CD14-positive monocyte (primary cell): ENCODE results near the gene S1PR2. TPM values are rescaled to one million over a fixed set of nuclear protein-coding genes. Genes with fewer than 3 reads are reported as not detected.
A peak's percentile ranks its signal among the peaks of the same experiment; 100 is the strongest.

Experiments used
- DNase-seq, 3 donors: peaks; one replicate each; pipeline ENCODE4 v3.0.0-alpha.2; 2011 to 2022
- H2AFZ ChIP-seq: 2 replicates; pipeline ENCODE4 v1.6.0; 2012; ENCODE audit warnings: mild to moderate bottlenecking, low read depth, low read length, inconsistent platforms; ENCODE audit not compliant: insufficient read depth, poor library complexity, severe bottlenecking
- H3K27ac ChIP-seq, 2 donors: 1 replicate in 1 of 2; 2 replicates in 1 of 2; pipeline ENCODE4 v1.5.1; 2012 to 2013; ENCODE audit warnings: low read length in 2 of 2, control low read depth in 1 of 2, inconsistent platforms in 1 of 2, low read depth in 1 of 2, mild to moderate bottlenecking in 1 of 2
- H3K27me3 ChIP-seq, 2 donors: one replicate each; pipeline versions ENCODE4 v1.6.0 to v1.6.1; 2011 to 2013; ENCODE audit warnings: low read length in 2 of 2; ENCODE audit not compliant: control insufficient read depth in 2 of 2, insufficient read depth in 2 of 2
- H3K36me3 ChIP-seq, 2 donors: replicated peaks in 1 of 2; 1 replicate in 1 of 2; 2 replicates in 1 of 2; pipeline versions ENCODE4 v1.5.1 to v1.6.1; 2012 to 2013; ENCODE audit warnings: low read length in 2 of 2, control low read depth in 1 of 2, inconsistent platforms in 1 of 2, mild to moderate bottlenecking in 1 of 2; ENCODE audit not compliant: insufficient read depth in 2 of 2, control insufficient read depth in 1 of 2
- H3K4me1 ChIP-seq, 2 donors: 1 replicate in 1 of 2; 2 replicates in 1 of 2; pipeline versions ENCODE4 v1.5.1 to v1.6.1; 2012 to 2013; ENCODE audit warnings: low read length in 2 of 2, control low read depth in 1 of 2, inconsistent platforms in 1 of 2, mild to moderate bottlenecking in 1 of 2, moderate library complexity in 1 of 2; ENCODE audit not compliant: insufficient read depth in 2 of 2, control insufficient read depth in 1 of 2
- H3K4me2 ChIP-seq: replicated peaks from 2 replicates; pipeline ENCODE3; 2012; ENCODE audit warnings: low read length, moderate library complexity, mild to moderate bottlenecking; ENCODE audit not compliant: poor library complexity, severe bottlenecking; ENCODE audit errors: extremely low read depth
- H3K4me3 ChIP-seq, 3 experiments: fragments of 200-600 bp in 1 of 3; sonication (generic) in 1 of 3; replicated peaks in 1 of 3; 1 replicate in 2 of 3; 2 replicates in 1 of 3; pipeline ENCODE4 v1.5.1; 2011 to 2013; ENCODE audit warnings: low read length in 3 of 3, mild to moderate bottlenecking in 3 of 3, control low read depth in 2 of 3, low read depth in 2 of 3, inconsistent platforms in 1 of 3, moderate library complexity in 1 of 3
- H3K79me2 ChIP-seq: 2 replicates; pipeline ENCODE4 v1.6.0; 2012; ENCODE audit warnings: mild to moderate bottlenecking, control low read depth, inconsistent platforms, low read length, moderate library complexity; ENCODE audit not compliant: insufficient read depth
- H3K9ac ChIP-seq: 2 replicates; pipeline ENCODE4 v1.6.0; 2017; ENCODE audit warnings: low read length, mild to moderate bottlenecking; ENCODE audit not compliant: insufficient read depth, poor library complexity, severe bottlenecking
- H3K9me3 ChIP-seq, 2 donors: replicated peaks in 1 of 2; 1 replicate in 1 of 2; 2 replicates in 1 of 2; pipeline versions ENCODE4 v1.5.1 to v1.6.1; 2012 to 2013; ENCODE audit warnings: low read length in 2 of 2, control low read depth in 1 of 2; ENCODE audit not compliant: control insufficient read depth in 1 of 2, insufficient read depth in 1 of 2
- H4K20me1 ChIP-seq: 2 replicates; pipeline ENCODE4 v1.6.0; 2012; ENCODE audit warnings: mild to moderate bottlenecking, low read length, control low read depth, moderate library complexity; ENCODE audit not compliant: insufficient read depth
- H3K27ac Mint-ChIP-seq, 7 donors: one replicate each; pipeline ENCODE4 v1.8.0; 2020; ENCODE audit warnings: mild to moderate bottlenecking in 7 of 7, mixed read lengths in 7 of 7, moderate library complexity in 6 of 7, inconsistent platforms in 2 of 7
- H3K27me3 Mint-ChIP-seq, 3 donors: one replicate each; pipeline ENCODE4 v1.8.0; 2021 to 2022; ENCODE audit warnings: low read depth in 3 of 3, mild to moderate bottlenecking in 3 of 3, mixed read lengths in 3 of 3, moderate library complexity in 3 of 3, inconsistent platforms in 1 of 3
- H3K36me3 Mint-ChIP-seq, 2 donors: one replicate each; pipeline ENCODE4 v1.8.0; 2020; ENCODE audit warnings: mixed read lengths in 2 of 2, inconsistent platforms in 1 of 2, mild to moderate bottlenecking in 1 of 2
- H3K4me1 Mint-ChIP-seq: one replicate; pipeline ENCODE4 v1.8.0; 2020; ENCODE audit warnings: mild to moderate bottlenecking, mixed read lengths
- H3K4me3 Mint-ChIP-seq, 2 donors: one replicate each; pipeline ENCODE4 v1.8.0; 2020; ENCODE audit warnings: mild to moderate bottlenecking in 2 of 2, mixed read lengths in 2 of 2, moderate library complexity in 1 of 2
- H3K9me3 Mint-ChIP-seq, 7 donors: one replicate each; pipeline ENCODE4 v1.8.0; 2020 to 2022; ENCODE audit warnings: mixed read lengths in 7 of 7, mild to moderate bottlenecking in 6 of 7, moderate library complexity in 6 of 7, inconsistent platforms in 2 of 7
- CTCF ChIP-seq: fragments of 200-600 bp; IDR thresholded peaks from one replicate; pipeline ENCODE4 v1.8.0; 2022; ENCODE audit warnings: antibody characterized with exemption, mild to moderate bottlenecking
- WGBS: methylation state at CpG from one replicate; pipeline ENCODE4 v1.1.5; 2013; ENCODE audit warnings: missing lambda C conversion rate; ENCODE audit not compliant: insufficient coverage; 5-methylcytosine and 5-hydroxymethylcytosine counted together
- intact Hi-C, 2 donors: fragments of 100-400 bp; cut with micrococcal nuclease; formaldehyde crosslinking; loops; one replicate each; pipeline versions ENCODE4 v1.15.0 to v1.15.1; 2023
- polyA plus RNA-seq, 3 donors: library from polyadenylated mRNA; depleted of rRNA in 1 of 3; unstranded in 2 of 3; stranded (reverse) in 1 of 3; fragments of 300-500 nt in 2 of 3; fragments of >200 nt in 1 of 3; fragmentation: Illumina TruSeq in 2 of 3; gene quantifications; 1 replicate in 2 of 3; 2 replicates in 1 of 3; pipeline ENCODE4 v1.2.3, GENCODE V29; 2012 to 2021

Gene S1PR2
- polyA plus RNA-seq, 3 donors, result 0.40 to 2.0 (median 0.55) TPM

- intact Hi-C loops, result no loop called here
- Histone ChIP-seq H3K4me2 (no peak overlapping the region), H4K20me1 (no peaks in the 10 kb centered on the region), H3K9ac (no peak overlapping the region), H3K27ac (no peak overlapping the region), H3K4me1 (peaks cover 15 to 30% of the 10 kb centered on the region in 2 donors), H2AFZ (no peak overlapping the region), H3K79me2 (no peaks in the 10 kb centered on the region), H3K9me3 (peaks cover 0 to 6% of the 10 kb centered on the region in 2 donors), H3K36me3 (no peaks in the 10 kb centered on the region), H3K4me3 (no peak overlapping the region), H3K27me3 (no peaks in the 10 kb centered on the region)
- no peak for DNase-seq
- peaks cover 3 to 13% (median 9%) of the 10 kb centered on the region in 3 donors for H3K27me3 Mint-ChIP-seq
- H3K9me3 Mint-ChIP-seq, result peaks cover 0 to 2% (median 0%) of the 10 kb centered on the region in 7 donors
- peaks cover 0 to 7% of the 10 kb centered on the region in 2 donors for H3K36me3 Mint-ChIP-seq
- 94% methylated on average over 20 of the region's 28 CpGs for WGBS
- H3K4me3 Mint-ChIP-seq, result no peak overlapping the region
- no peak for TF ChIP-seq CTCF
- no peak overlapping the region for H3K27ac Mint-ChIP-seq
- H3K4me1 Mint-ChIP-seq, result peaks cover 22% of the 10 kb centered on the region
Measured at GRCh38 chr19:10223488-10224213, 7.5 kb downstream of the S1PR2 start.

DNA sequence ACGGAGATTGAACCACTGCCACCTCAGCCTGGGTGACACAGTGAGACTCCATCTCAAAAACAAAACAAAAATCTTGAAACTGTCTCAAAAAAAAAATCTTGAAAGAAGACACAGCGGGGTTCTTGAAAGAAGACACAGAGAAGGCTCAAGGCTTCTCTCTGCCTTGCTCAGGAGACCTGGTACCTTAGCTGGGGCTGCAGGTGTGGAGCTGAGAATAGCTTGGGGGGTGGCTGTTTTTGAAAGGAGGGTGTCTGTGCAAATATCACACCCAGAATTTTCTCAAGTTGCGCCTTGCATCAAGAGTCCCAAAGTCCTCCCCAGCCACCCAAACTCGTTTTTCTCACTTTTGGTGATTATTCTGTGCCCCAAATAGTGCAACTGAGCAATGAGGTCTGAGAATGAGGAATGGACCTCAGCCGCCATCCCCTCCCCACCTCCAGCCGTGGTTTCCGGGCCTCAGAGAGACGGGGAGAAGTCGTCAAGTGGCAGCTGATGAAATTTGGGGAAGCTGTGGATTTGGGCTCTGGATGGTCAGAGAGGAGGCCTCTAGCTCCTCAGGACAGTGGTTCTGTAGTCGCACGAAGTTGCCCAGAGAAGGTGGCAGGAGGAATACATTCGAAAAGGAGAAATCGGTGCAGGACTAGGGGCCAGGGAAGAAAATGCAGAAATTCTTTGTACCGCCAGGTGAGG, 8.8 kb downstream of the S1PR2 start:
- Histone ChIP-seq H3K9ac (no peak overlapping the region), H3K4me1 (peaks cover 9 to 23% of the 10 kb centered on the region in 2 donors), H3K27me3 (no peaks in the 10 kb centered on the region), H3K27ac (peak overlapping the region in 1 of 2 donors; percentile 16), H3K79me2 (no peaks in the 10 kb centered on the region), H2AFZ (no peak overlapping the region), H3K4me3 (no peak overlapping the region), H3K36me3 (no peaks in the 10 kb centered on the region), H4K20me1 (no peaks in the 10 kb centered on the region), H3K9me3 (peaks cover 0 to 2% of the 10 kb centered on the region in 2 donors), H3K4me2 (peak overlapping the region; percentile 24)
- no peak for TF ChIP-seq CTCF
- peak overlapping the region; percentile 5 to 77 for H3K4me3 Mint-ChIP-seq
- peak overlapping the region; percentile 16 to 77 (median 44) for H3K27ac Mint-ChIP-seq
- peaks cover 0 to 7% of the 10 kb centered on the region in 2 donors for H3K36me3 Mint-ChIP-seq
- intact Hi-C loops, result no loop called here
- DNase-seq, result peak; percentile 52 to 66 (median 64)
- peaks cover 15% of the 10 kb centered on the region for H3K4me1 Mint-ChIP-seq
- peaks cover 3 to 13% (median 9%) of the 10 kb centered on the region in 3 donors for H3K27me3 Mint-ChIP-seq
- WGBS, result 10% methylated on average over 5 of the region's 14 CpGs
- peaks cover 0 to 2% (median 0%) of the 10 kb centered on the region in 7 donors for H3K9me3 Mint-ChIP-seq
